Erythroblast (primary cell): ENCODE measurements around the gene LIMD2.

Experiments used
- GATA1 ChIP-seq: IDR thresholded peaks from 2 replicates; pipeline ENCODE4 v1.6.1; 2011; ENCODE audit warnings: low read depth, mild to moderate bottlenecking, control low read depth, low read length, moderate library complexity
- POLR2A ChIP-seq: IDR thresholded peaks from 2 replicates; pipeline ENCODE4 v1.6.1; 2011; ENCODE audit warnings: mild to moderate bottlenecking, low read length

DNA sequence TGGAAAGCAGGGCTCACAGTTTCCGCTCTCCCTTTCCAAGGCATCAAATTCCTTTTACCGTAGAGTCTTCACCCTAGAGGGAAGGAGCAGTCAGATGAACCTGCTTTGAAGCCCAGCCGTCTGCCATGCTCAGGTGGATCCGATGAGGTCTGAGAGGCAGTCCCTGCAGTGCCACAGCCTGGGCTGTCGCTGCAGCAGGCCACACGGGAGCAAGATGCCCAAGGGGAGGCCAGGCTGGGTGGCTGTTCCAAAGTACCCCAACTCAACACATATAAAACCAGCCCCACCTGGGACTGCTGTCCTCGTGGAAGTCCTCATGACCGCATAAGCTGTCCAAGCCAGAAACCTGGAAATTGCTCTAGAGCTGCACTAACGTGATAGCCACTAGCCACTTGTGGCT is 4.9 kb upstream of the LIMD2 start:
- TF ChIP-seq POLR2A (no peak), GATA1 (no peak)
